CD4-positive, alpha-beta T cell treated with Interleukin-15 for 4 hours (primary cell): ENCODE data around the gene NFASC.

Experiments
- DNase-seq: peaks from one replicate; pipeline ENCODE4 v3.0.0-alpha.2; 2020; ENCODE audit warnings: low spot score

NFASC gene

DNA sequence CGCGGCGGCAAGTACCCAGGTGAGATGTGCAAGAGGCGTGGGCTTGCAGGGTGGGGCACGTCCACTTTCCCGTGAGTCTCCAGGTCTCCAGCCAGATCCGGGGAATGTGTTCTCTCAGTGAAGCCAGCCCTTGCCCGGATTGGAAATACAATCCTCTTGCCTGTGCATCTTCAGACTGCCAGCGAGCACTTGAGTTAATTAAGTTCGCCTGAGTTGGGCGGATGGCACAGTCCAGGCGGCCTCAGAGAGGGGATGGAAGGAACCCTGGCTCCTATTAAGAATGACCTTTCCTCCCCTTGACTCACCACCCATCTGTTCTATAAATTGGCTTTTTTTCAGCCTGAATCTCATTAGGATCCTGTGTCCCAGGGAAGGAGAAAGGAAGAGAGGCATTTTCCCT lies 139.0 kb downstream of the NFASC start:
- DNase-seq, result no peak

DNA sequence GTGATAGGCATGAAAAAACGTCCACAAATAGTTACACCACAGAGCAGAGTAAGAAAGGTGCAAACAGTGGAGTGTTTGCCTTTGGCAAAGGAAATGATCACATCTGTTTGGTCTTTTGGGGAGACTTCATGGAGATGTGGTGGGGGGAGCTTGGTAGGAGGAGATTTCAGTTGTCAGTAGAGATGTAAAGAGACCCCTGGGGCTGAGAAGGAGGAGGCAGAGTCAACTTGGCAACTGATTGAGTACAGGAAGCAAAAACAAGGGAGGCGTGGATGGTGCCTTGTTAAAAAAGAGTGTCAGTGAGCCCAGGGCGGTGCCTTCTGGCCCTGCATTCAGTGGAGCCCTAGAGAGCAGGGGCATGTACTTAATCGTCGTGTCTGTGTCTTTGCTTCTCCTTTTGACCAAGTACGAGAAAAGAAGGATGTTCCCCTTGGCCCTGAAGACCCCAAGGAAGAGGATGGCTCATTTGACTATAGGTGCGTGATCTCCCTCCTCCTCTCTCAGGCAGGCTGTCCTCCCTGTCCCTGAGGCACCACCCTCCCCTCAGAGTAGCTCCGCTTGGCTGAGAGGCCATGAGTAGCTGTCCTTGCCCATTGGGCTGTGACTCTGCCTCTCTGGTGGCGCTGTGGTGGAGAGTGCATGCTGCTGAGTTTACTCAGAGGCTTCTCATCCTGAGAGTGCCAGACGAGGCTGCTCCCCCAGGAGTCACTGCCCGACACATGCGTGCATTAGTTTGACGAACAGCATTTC lies 141.9 kb downstream of the NFASC start:
- no peak for DNase-seq

GRCh38 chr1:205013683-205014367 lies 143.2 kb downstream of the NFASC start:
- DNase-seq, result no peak

- no peak for DNase-seq
These were observed 144.1 kb downstream of the NFASC start for GRCh38 chr1:205014783-205015182.

- no peak for DNase-seq
These were observed 144.6 kb downstream of the NFASC start for GRCh38 chr1:205015241-205015640.

DNA sequence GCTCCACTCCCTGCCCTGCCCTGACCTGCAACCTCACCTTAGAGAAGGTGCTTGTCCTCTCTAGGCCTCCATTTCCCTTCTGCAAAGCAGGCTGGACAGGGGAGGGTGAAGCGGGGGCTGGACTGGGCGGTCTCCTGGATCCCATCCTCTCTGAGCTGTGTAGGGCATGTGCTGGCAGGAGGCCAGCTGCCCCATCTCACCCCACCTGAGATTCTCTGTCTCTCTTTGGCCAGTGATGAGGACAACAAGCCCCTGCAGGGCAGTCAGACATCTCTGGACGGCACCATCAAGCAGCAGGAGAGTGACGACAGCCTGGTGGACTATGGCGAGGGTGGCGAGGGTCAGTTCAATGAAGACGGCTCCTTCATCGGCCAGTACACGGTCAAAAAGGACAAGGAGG lies 145.4 kb downstream of the NFASC start:
- no peak for DNase-seq

- no peak for DNase-seq
These were observed 145.9 kb downstream of the NFASC start for GRCh38 chr1:205016584-205016983.

- no peak for DNase-seq
These were observed 146.3 kb downstream of the NFASC start for GRCh38 chr1:205017001-205017400.

DNA sequence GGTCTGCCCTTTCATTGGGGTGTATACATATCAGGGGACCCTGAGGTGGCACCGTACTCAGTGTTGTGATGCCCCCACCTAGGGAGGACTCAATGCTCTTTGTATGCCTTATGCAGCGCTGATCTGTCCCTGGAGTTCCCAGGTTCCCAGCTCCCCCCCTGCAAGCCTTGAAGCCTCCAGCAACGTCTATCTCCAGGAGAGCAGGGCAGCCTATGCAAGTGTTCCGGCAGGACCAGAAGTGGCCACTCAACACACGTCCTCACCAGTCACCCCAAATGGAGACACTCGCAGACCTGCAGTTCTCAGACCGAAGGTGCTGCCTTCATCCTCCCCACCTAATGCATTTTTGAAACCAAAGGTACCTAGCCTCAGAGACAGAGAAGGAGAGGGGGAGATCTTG lies 147.1 kb downstream of the NFASC start:
- no peak for DNase-seq

- no peak for DNase-seq
These were observed 147.7 kb downstream of the NFASC start for GRCh38 chr1:205018381-205018780.

DNA sequence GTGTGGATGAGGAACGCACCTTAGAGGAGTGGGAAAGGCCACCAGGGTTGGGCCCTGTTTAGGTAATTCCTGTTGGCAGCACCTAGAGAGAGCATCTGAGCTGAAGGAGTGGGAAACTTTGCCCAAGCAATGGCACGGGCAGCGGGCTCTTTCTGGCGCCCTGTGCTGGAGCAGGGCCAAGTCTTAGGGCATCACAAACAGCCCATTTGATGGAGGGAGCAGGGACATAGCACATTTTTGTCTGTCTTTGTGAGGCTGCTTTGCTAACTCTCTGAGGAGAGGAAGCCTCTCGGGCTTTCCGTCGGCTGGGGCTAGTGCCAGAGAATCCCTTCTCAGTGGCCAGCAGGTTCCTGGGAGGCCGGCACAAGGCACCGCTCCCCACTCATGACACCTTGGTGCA lies 149.8 kb downstream of the NFASC start:
- DNase-seq, result no peak

- DNase-seq, result no peak
These were observed 154.0 kb downstream of the NFASC start for GRCh38 chr1:205024679-205025078.

- DNase-seq, result no peak
These were observed 154.6 kb downstream of the NFASC start for GRCh38 chr1:205025239-205025638.

DNA sequence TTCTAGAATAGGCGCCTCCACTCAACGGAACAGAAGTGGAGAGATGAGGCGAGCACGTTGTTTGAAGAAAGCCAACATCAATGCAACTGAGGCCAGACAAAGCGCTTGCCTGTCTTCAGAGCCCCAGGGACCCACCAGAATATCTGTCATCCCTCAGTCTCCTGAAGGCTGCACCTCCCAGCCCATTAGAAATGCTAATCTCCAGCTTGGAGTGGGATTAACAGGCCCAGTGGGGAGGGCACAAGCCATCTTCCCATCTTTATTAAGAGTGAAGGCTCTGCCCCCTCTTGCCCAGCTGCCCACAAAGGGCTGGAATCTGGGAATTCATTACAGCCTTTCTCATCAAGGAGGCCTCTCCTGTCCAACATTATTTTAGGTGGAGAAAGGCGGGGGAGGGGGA lies 155.5 kb downstream of the NFASC start:
- DNase-seq, result no peak

- DNase-seq, result no peak
These were observed 157.7 kb downstream of the NFASC start for GRCh38 chr1:205028390-205028789.

- DNase-seq, result no peak
These were observed 158.3 kb downstream of the NFASC start for GRCh38 chr1:205028924-205029323.

DNA sequence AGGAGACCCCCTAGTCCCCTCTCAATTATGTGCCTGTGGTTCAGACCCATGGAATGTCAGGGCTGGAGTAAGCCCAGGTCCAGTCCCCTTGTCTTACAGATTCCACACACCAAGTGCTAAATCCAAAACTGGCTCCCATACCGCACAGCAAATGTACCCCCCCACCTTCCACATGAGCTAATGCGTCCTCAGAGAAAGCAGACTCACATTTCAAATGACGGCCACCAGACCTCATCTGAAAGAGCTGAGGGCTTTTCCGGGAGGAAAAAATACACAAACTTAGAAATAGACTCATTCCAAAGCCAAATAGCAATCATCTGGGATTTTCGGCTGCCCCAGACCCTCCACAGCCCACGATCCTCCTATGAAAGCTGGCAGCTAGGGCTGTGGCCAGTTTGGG lies 159.6 kb downstream of the NFASC start:
- no peak for DNase-seq

GRCh38 chr1:205030896-205031295 lies 160.2 kb downstream of the NFASC start:
- no peak for DNase-seq

DNA sequence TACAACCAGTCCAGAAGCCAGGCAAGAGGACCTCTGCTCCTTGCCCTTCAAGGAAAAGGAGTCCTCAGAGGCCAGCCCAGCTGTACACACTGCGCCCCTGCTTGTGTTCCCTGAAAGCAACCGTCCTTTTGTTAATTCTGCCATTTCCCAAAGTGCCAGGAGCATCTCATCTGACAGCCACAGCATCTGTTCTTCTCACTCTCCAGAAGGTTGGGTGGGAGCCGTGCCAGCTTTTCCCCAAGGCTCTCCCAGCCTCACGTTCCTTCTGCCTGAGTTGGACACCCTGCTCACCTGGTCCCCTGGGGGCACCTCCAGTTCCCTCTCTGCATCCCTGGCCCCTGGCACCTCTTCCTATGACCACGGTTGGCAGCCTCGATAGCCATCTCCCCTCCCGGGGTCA lies 161.8 kb downstream of the NFASC start:
- DNase-seq, result no peak

DNA sequence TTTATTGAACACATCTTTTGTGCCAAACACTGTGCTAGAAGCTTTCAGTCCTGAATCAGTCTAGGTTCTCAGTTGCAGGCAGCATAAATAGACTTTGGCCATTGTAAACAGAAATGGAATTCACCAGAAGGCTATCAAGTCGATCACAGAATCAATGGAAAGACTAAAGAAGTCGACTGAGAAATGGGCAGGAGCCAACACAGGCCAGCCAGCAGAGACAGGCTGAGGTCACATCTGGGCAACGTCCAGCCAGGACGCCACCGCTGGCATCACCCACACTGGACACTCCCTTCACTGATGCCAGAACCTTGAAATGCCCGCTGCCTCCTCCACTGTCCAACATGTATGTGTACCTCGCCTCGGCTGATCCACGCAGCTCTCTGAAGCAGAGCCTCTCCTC lies 166.9 kb downstream of the NFASC start:
- DNase-seq, result no peak

- no peak for DNase-seq
These were observed 167.6 kb downstream of the NFASC start for GRCh38 chr1:205038132-205038786.

- no peak for DNase-seq
These were observed 170.5 kb downstream of the NFASC start for GRCh38 chr1:205041001-205041715.
